Measurements from ENCODE around the gene UTRN. TPM values are rescaled to one million over a fixed set of nuclear protein-coding genes. Genes with fewer than 3 reads are reported as not detected.

Gene UTRN
- total RNA-seq, result 10 to 100 TPM; 37.8 to 38.1 TPM

- Mint-ChIP-seq H3K4me3 (peak within 1 kb of the TSS; percentile 90), H3K36me3 (no peaks in the 10 kb centered on the region), H3K4me1 (ENCODE audit: low read depth) (peaks cover 16% of the 10 kb centered on the region), H3K27ac (peak within 1 kb of the TSS; percentile 73), H3K9me3 (no peaks in the 10 kb centered on the region), H3K27me3 (peaks cover 10% of the 10 kb centered on the region)
- intact Hi-C loops (cut with micrococcal nuclease), result loop anchor here (1.0 to 5.0 kb wide), 7 partner anchors 37 to 197 kb away; no protein-coding TSS in a partner anchor
- ChIA-PET CTCF (interaction anchor here (0.7 to 1.8 kb wide), 4 partner anchors 59 to 197 kb away, joined by 4 to 6 read pairs (median 5); no protein-coding TSS in a partner anchor), POLR2A (interaction anchor here (0.7 to 0.9 kb wide), 2 partner anchors 37 to 79 kb away, joined by 3 read pairs; no protein-coding TSS in a partner anchor)
- peak; percentile 61 for DNase-seq
Observed at GRCh38 chr6:144284783-144285547, at the start of gene UTRN. Gene UTRN, plus strand, starts transcription at chr6:144285335. Its CDS starts 6,494 bp downstream, at chr6:144291829.

- H3K4me1 Mint-ChIP-seq (ENCODE audit: low read depth), result peaks cover 15% of the 10 kb centered on the region
- no peak overlapping the region for H3K4me3 Mint-ChIP-seq
- intact Hi-C loops (cut with micrococcal nuclease), result no loop called here
- POLR2A ChIA-PET, result no interaction called here
- H3K27me3 Mint-ChIP-seq, result peaks cover 11% of the 10 kb centered on the region
- CTCF ChIA-PET, result no interaction called here
- H3K36me3 Mint-ChIP-seq, result no peaks in the 10 kb centered on the region
- DNase-seq, result no peak
- no peak overlapping the region for H3K27ac Mint-ChIP-seq
- peaks cover 7% of the 10 kb centered on the region for H3K9me3 Mint-ChIP-seq
Observed at GRCh38 chr6:144244688-144245087, 40.4 kb upstream of the UTRN start.

GRCh38 chr6:144246988-144247387, 38.1 kb upstream of the UTRN start:
- Mint-ChIP-seq H3K9me3 (peaks cover 7% of the 10 kb centered on the region), H3K27ac (no peak overlapping the region), H3K4me3 (no peak overlapping the region), H3K27me3 (peaks cover 22% of the 10 kb centered on the region), H3K36me3 (no peaks in the 10 kb centered on the region), H3K4me1 (ENCODE audit: low read depth) (peaks cover 18% of the 10 kb centered on the region)
- CTCF ChIA-PET, result interaction anchor here (0.6 to 1.2 kb wide), 3 partner anchors 30 to 1362 kb away, joined by 3 to 4 read pairs (median 3); no protein-coding TSS in a partner anchor
- POLR2A ChIA-PET, result no interaction called here
- intact Hi-C loops (cut with micrococcal nuclease), result no loop called here
- no peak for DNase-seq

- intact Hi-C loops (cut with micrococcal nuclease), result loop anchor here (1.0 to 2.0 kb wide), 8 partner anchors 29 to 335 kb away; partner anchors contain the start of gene UTRN
- H3K9me3 Mint-ChIP-seq, result peaks cover 7% of the 10 kb centered on the region
- H3K27me3 Mint-ChIP-seq, result peaks cover 22% of the 10 kb centered on the region
- DNase-seq, result peak; percentile 47
- ChIA-PET CTCF (interaction anchor here (0.8 to 1.6 kb wide), 4 partner anchors 24 to 234 kb away, joined by 3 to 4 read pairs (median 4); no protein-coding TSS in a partner anchor), POLR2A (interaction anchor here (0.6 to 1.2 kb wide), 5 partner anchors 36 to 152 kb away, joined by 3 to 5 read pairs (median 3); partner anchors contain the start of gene SF3B5)
- peak overlapping the region; percentile 49 for H3K27ac Mint-ChIP-seq
- no peaks in the 10 kb centered on the region for H3K36me3 Mint-ChIP-seq
- peaks cover 18% of the 10 kb centered on the region for H3K4me1 Mint-ChIP-seq (ENCODE audit: low read depth)
- no peak overlapping the region for H3K4me3 Mint-ChIP-seq
Observed at GRCh38 chr6:144248003-144248402, 37.1 kb upstream of the UTRN start.

- Mint-ChIP-seq H3K27me3 (peaks cover 22% of the 10 kb centered on the region), H3K4me3 (peak overlapping the region; percentile 21), H3K4me1 (ENCODE audit: low read depth) (peaks cover 18% of the 10 kb centered on the region), H3K9me3 (peaks cover 7% of the 10 kb centered on the region), H3K36me3 (no peaks in the 10 kb centered on the region), H3K27ac (peak overlapping the region; percentile 71)
- CTCF ChIA-PET, result interaction anchor here (1.0 to 1.6 kb wide), 2 partner anchors 24 to 233 kb away, joined by 3 to 4 read pairs; no protein-coding TSS in a partner anchor
- DNase-seq, result peak; percentile 29
- intact Hi-C loops (cut with micrococcal nuclease), result loop anchor here (1.0 to 2.0 kb wide), 8 partner anchors 30 to 335 kb away; partner anchors contain the start of gene UTRN
- POLR2A ChIA-PET, result interaction anchor here (0.8 to 1.2 kb wide), 4 partner anchors 36 to 117 kb away, joined by 3 to 5 read pairs (median 3); no protein-coding TSS in a partner anchor
Observed at GRCh38 chr6:144248476-144249301, 36.4 kb upstream of the UTRN start.

- H3K36me3 Mint-ChIP-seq, result no peaks in the 10 kb centered on the region
- H3K4me3 Mint-ChIP-seq, result no peak overlapping the region
- H3K27ac Mint-ChIP-seq, result no peak overlapping the region
- H3K9me3 Mint-ChIP-seq, result peaks cover 7% of the 10 kb centered on the region
- intact Hi-C loops (cut with micrococcal nuclease), result no loop called here
- peaks cover 18% of the 10 kb centered on the region for H3K4me1 Mint-ChIP-seq (ENCODE audit: low read depth)
- ChIA-PET POLR2A (no interaction called here), CTCF (no interaction called here)
- peaks cover 22% of the 10 kb centered on the region for H3K27me3 Mint-ChIP-seq
- DNase-seq, result no peak
Observed at GRCh38 chr6:144250276-144250675, 34.9 kb upstream of the UTRN start.

- H3K36me3 Mint-ChIP-seq, result no peaks in the 10 kb centered on the region
- peaks cover 19% of the 10 kb centered on the region for H3K27me3 Mint-ChIP-seq
- POLR2A ChIA-PET, result no interaction called here
- CTCF ChIA-PET, result interaction anchor here (0.7 kb wide), 1 partner anchor 17 kb away, joined by 3 read pairs; no protein-coding TSS in a partner anchor
- intact Hi-C loops (cut with micrococcal nuclease), result no loop called here
- H3K9me3 Mint-ChIP-seq, result no peaks in the 10 kb centered on the region
- H3K27ac Mint-ChIP-seq, result no peak overlapping the region
- peaks cover 15% of the 10 kb centered on the region for H3K4me1 Mint-ChIP-seq (ENCODE audit: low read depth)
- DNase-seq, result no peak
- H3K4me3 Mint-ChIP-seq, result no peak overlapping the region
Observed at GRCh38 chr6:144252259-144252658, 32.9 kb upstream of the UTRN start.

GRCh38 chr6:144259986-144260385, 25.1 kb upstream of the UTRN start:
- no peak for DNase-seq
- CTCF ChIA-PET, result interaction anchor here (0.6 kb wide), 1 partner anchor 222 kb away, joined by 3 read pairs; no protein-coding TSS in a partner anchor
- Mint-ChIP-seq H3K4me1 (ENCODE audit: low read depth) (no peaks in the 10 kb centered on the region), H3K4me3 (no peak overlapping the region), H3K27ac (no peak overlapping the region), H3K27me3 (no peaks in the 10 kb centered on the region), H3K9me3 (no peaks in the 10 kb centered on the region), H3K36me3 (no peaks in the 10 kb centered on the region)
- intact Hi-C loops (cut with micrococcal nuclease), result no loop called here
- POLR2A ChIA-PET, result no interaction called here

GRCh38 chr6:144262470-144263369, 22.4 kb upstream of the UTRN start:
- ChIA-PET CTCF (interaction anchor here (0.6 to 1.8 kb wide), 3 partner anchors 139 to 219 kb away, joined by 3 to 15 read pairs (median 5); no protein-coding TSS in a partner anchor), POLR2A (no interaction called here)
- Mint-ChIP-seq H3K27me3 (no peaks in the 10 kb centered on the region), H3K4me1 (ENCODE audit: low read depth) (no peaks in the 10 kb centered on the region), H3K9me3 (no peaks in the 10 kb centered on the region), H3K36me3 (no peaks in the 10 kb centered on the region), H3K27ac (no peak overlapping the region), H3K4me3 (no peak overlapping the region)
- peak; percentile 32 for DNase-seq
- intact Hi-C loops (cut with micrococcal nuclease), result loop anchor here (2.0 kb wide), 1 partner anchor 220 kb away; no protein-coding TSS in a partner anchor

- Mint-ChIP-seq H3K36me3 (no peaks in the 10 kb centered on the region), H3K4me3 (no peak overlapping the region), H3K27me3 (no peaks in the 10 kb centered on the region), H3K9me3 (no peaks in the 10 kb centered on the region), H3K4me1 (ENCODE audit: low read depth) (no peaks in the 10 kb centered on the region), H3K27ac (no peak overlapping the region)
- DNase-seq, result no peak
- ChIA-PET POLR2A (no interaction called here), CTCF (interaction anchor here (0.8 kb wide), 1 partner anchor 218 kb away, joined by 3 read pairs; no protein-coding TSS in a partner anchor)
- intact Hi-C loops (cut with micrococcal nuclease), result loop anchor here (2.0 kb wide), 1 partner anchor 219 kb away; no protein-coding TSS in a partner anchor
Observed at GRCh38 chr6:144263786-144264185, 21.3 kb upstream of the UTRN start.

Measured in activated CD4-positive, alpha-beta memory T cell treated with anti-CD3 and anti-CD28 coated beads for 36 hours (primary cell).